Posterior vena cava (tissue), 2 donors: Measurements from ENCODE around the gene MKI67. TPM values are rescaled to one million over a fixed set of nuclear protein-coding genes. Genes with fewer than 3 reads are reported as not detected.

Source experiments
- total RNA-seq, 2 donors: library from RNA; stranded (reverse); fragmentation: NEBNext Ultra II Directional; extraction: Animal tissue kit (Norgen Biotek cat#: 25700); gene quantifications; one replicate each; pipeline ENCODE4 v1.2.1, GENCODE V29; 2021
- donor health status: DM: yes; HTN: yes; CAD: no.
- donor health status: DM: yes; HTN: yes; CAD: no.

Gene MKI67
- total RNA-seq, 2 donors from 2014 or later = 0.62 to 2.0 TPM

Other genes starting within 250 kb of the MKI67 start
- not detected for gene CLRN3, start 233.5 kb downstream of the MKI67 start, total RNA-seq
- gene PTPRE, start 219.3 kb downstream of the MKI67 start, total RNA-seq = 10 to 100 TPM; 22.1 to 37.9 TPM